Bronchial epithelial cell (primary cell): Measurements from ENCODE around the gene C14orf119. TPM values are rescaled to one million over a fixed set of nuclear protein-coding genes. Genes with fewer than 3 reads are reported as not detected.

ENCODE experiments used
- DNase-seq: peaks from one replicate; pipeline ENCODE4 v3.0.0-alpha.2; 2010; ENCODE audit warnings: low read depth
- FAIRE-seq: peaks from 2 replicates; lab custom pipeline; 2011; peaks lifted over from hg19 to GRCh38; lab: Jason Lieb, UNC
- H3K27me3 ChIP-seq: 2 replicates; pipeline ENCODE4 v1.5.1; 2011; ENCODE audit warnings: low read length; ENCODE audit not compliant: control insufficient read depth, insufficient read depth
- H3K36me3 ChIP-seq: 2 replicates; pipeline ENCODE4 v1.5.1; 2011; ENCODE audit warnings: low read length; ENCODE audit not compliant: control insufficient read depth, insufficient read depth
- H3K4me3 ChIP-seq: 2 replicates; pipeline ENCODE4 v1.5.1; 2011; ENCODE audit warnings: mild to moderate bottlenecking, low read depth, low read length, control low read depth
- CTCF ChIP-seq: IDR thresholded peaks from 2 replicates; pipeline ENCODE4 v1.5.1; 2011; ENCODE audit warnings: mild to moderate bottlenecking, moderate library complexity, low read length, control low read depth, inconsistent platforms; ENCODE audit not compliant: insufficient read depth, severe bottlenecking
- total RNA-seq: library from RNA; depleted of rRNA; stranded (reverse); fragments of >200 nt; gene quantifications from 2 replicates; pipeline ENCODE4 v1.2.1, GENCODE V29; 2014

The C14orf119 gene
- total RNA-seq, 1 donor from 2014 or later: 51.9 TPM

- no peak for DNase-seq
- Histone ChIP-seq H3K4me3 (no peak overlapping the region), H3K27me3 (no peaks in the 10 kb centered on the region), H3K36me3 (peaks cover 7% of the 10 kb centered on the region)
- no peak for TF ChIP-seq CTCF
- FAIRE-seq: no peak
Observed at GRCh38 chr14:23055147-23055550, 40.2 kb upstream of the C14orf119 start.

GRCh38 chr14:23055621-23056144 lies 39.6 kb upstream of the C14orf119 start:
- FAIRE-seq (no peak), DNase-seq (no peak)
- no peaks in the 10 kb centered on the region for H3K27me3 ChIP-seq
- peaks cover 10% of the 10 kb centered on the region for H3K36me3 ChIP-seq
- H3K4me3 ChIP-seq: no peak overlapping the region
- no peak for TF ChIP-seq CTCF

DNA sequence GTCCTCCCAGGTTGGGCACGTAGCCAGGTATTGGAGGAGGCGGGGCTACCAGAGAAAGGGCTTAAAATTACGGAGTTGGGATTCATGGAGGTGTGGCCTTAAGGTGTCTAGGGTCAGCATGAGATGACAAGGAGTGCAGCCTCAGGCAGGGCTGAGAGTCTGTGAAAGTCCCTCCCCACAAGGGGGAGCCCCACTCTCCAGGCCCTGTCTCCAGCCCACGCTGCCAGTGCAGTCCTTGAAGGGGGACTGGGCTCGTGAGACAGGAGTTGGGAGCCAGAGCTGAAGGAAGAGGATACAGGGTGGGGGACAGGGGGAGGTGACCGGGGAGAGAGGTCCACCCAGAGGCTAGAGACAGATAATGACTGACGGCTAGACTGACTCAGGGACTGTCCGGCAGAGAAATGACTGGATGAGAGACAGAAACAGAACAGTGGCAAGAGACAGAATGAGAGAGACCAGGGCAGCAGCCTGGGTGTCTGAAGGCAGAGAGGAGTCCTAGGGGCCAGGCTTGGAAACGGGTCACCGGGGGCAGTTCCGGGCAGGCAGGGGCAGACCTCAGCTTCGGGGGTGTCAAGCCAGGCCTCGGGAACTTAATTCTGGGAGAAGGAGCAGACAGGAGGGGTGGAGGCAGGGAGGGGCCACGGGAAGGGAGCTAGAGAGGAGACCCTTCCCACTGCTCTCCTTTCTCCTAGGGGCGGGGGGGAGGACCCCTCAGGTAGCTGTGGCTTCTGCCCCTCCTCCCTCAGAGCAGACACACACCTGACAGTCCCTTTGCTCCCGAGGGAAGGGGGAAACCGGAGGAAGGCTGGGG lies 39.0 kb upstream of the C14orf119 start:
- FAIRE-seq: peak; percentile 32
- TF ChIP-seq CTCF: peak; percentile 94
- Histone ChIP-seq H3K4me3 (peak overlapping the region; percentile 45), H3K36me3 (peaks cover 14% of the 10 kb centered on the region), H3K27me3 (no peaks in the 10 kb centered on the region)
- peak; percentile 72 for DNase-seq

DNA sequence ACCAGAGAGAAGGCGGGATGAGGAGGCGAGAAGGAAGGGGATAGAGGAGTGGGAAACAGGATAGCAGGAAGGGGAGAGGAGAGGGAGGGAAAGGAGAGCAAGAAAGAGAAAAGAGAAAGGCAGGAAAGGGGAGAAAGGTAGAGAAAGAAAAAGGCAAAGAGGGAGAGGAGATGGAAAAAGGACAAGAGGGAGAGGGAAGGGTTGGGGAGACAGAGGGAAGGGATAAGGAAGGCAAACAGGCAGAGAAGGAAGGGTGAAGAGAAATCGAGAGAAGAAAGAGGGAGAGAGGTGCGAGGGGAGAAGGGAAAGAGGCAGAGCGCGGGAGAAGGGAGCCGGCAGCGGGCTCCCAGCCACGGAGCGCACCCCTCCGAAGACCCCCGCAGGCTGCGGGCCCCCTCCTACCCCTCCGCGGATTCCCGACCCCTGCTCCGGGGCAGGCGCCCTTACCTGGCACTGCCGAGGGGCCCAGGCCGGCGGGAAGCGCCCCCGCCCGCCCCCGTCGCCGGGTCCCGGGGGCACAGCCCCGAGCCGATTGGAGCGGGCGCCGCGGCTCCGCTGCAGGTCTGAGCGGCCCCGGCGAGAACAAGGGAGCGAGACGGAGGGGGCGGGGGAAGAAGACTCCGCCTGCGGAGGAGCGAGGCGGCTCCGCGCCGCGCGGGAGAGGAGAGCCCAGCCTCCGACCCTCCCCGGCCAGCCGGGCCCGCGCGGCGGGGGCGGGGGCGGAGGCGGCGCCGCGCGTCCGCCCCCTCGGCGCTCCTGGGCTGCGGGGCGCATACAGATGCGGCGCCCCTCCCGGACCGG lies 38.1 kb upstream of the C14orf119 start, which contains the start of gene CDH24:
TSS of gene CDH24 (minus strand) at position 565 of the 801 bp plus-strand sequence. CDS start 1,787 bp downstream, outside the sequence.
- DNase-seq: peak; percentile 36
- H3K4me3 ChIP-seq: peak within 1 kb of the TSS; percentile 45
- no peak for FAIRE-seq
- H3K36me3 ChIP-seq: peaks cover 16% of the 10 kb centered on the region
- H3K27me3 ChIP-seq: no peaks in the 10 kb centered on the region
- TF ChIP-seq CTCF: no peak

GRCh38 chr14:23057757-23058653 lies 37.3 kb upstream of the C14orf119 start:
- Histone ChIP-seq H3K27me3 (no peaks in the 10 kb centered on the region), H3K4me3 (peak overlapping the region; percentile 45), H3K36me3 (peaks cover 17% of the 10 kb centered on the region)
- DNase-seq: peak; percentile 73
- TF ChIP-seq CTCF: peak; percentile 95
- no peak for FAIRE-seq
